Stimulated activated CD4-positive, alpha-beta T cell treated with anti-CD3 and anti-CD28 coated beads, Interleukin-15, amount 100 ng/mL, for 1 hour (primary cell): ENCODE data around the gene WNT11.

Source experiments
- DNase-seq, 2 donors: peaks; one replicate each; pipeline ENCODE4 v3.0.0-alpha.2; 2020; ENCODE audit warnings: low read depth in 1 of 2, low spot score in 1 of 2

The WNT11 gene

GRCh38 chr11:76221365-76221764 lies 15.1 kb upstream of the WNT11 start:
- DNase-seq, result no peak

GRCh38 chr11:76219243-76219642 lies 12.9 kb upstream of the WNT11 start:
- no peak for DNase-seq

GRCh38 chr11:76218449-76219178 lies 12.3 kb upstream of the WNT11 start:
- no peak for DNase-seq

- no peak for DNase-seq
These were observed 11.4 kb upstream of the WNT11 start for GRCh38 chr11:76217653-76218160.

GRCh38 chr11:76216536-76217325 lies 10.4 kb upstream of the WNT11 start:
- DNase-seq, result no peak

- DNase-seq, result no peak
These were observed 9.6 kb upstream of the WNT11 start for GRCh38 chr11:76215941-76216340.

GRCh38 chr11:76214968-76215548 lies 8.8 kb upstream of the WNT11 start:
- DNase-seq, result no peak

- no peak for DNase-seq
These were observed 7.9 kb upstream of the WNT11 start for GRCh38 chr11:76214186-76214585.

- DNase-seq, result no peak
These were observed 6.1 kb upstream of the WNT11 start for GRCh38 chr11:76212086-76213035.

- no peak for DNase-seq
These were observed 4.9 kb upstream of the WNT11 start for GRCh38 chr11:76210931-76211851.

- DNase-seq, result no peak
These were observed 4.0 kb upstream of the WNT11 start for GRCh38 chr11:76209973-76210930.

- DNase-seq, result no peak
These were observed 3.2 kb upstream of the WNT11 start for GRCh38 chr11:76209375-76209972.

GRCh38 chr11:76208438-76209374 lies 2.4 kb upstream of the WNT11 start:
- DNase-seq, result peak; percentile 63 to 68

- DNase-seq, result peak; percentile 57 to 72
These were observed 1.5 kb upstream of the WNT11 start for GRCh38 chr11:76207642-76208401.

GRCh38 chr11:76206077-76206326 lies 300 bp downstream of the WNT11 start:
- no peak for DNase-seq

GRCh38 chr11:76205252-76206076 lies 838 bp downstream of the WNT11 start:
- no peak for DNase-seq
